Measurements from ENCODE around the gene NMT1.

NMT1 gene

GRCh38 chr17:45081047-45081703 is 20.1 kb downstream of the NMT1 start:
- DNase-seq (no peak), ATAC-seq (no peak)

- ATAC-seq (no peak), DNase-seq (no peak)
These were observed 25.3 kb downstream of the NMT1 start for GRCh38 chr17:45086391-45086790.

GRCh38 chr17:45086865-45087503 is 25.9 kb downstream of the NMT1 start:
- no peak for DNase-seq
- ATAC-seq, result no peak

GRCh38 chr17:45087504-45087975 is 26.4 kb downstream of the NMT1 start:
- DNase-seq (no peak), ATAC-seq (no peak)

- no peak for DNase-seq
- ATAC-seq, result no peak
These were observed 26.9 kb downstream of the NMT1 start for GRCh38 chr17:45087978-45088377.

GRCh38 chr17:45088741-45089140 is 27.6 kb downstream of the NMT1 start:
- no peak for ATAC-seq
- no peak for DNase-seq

GRCh38 chr17:45090711-45091110 is 29.6 kb downstream of the NMT1 start:
- no peak for ATAC-seq
- DNase-seq, result no peak

GRCh38 chr17:45091778-45092425 is 30.8 kb downstream of the NMT1 start:
- no peak for ATAC-seq
- no peak for DNase-seq

GRCh38 chr17:45092911-45093430 is 31.9 kb downstream of the NMT1 start:
- ATAC-seq (no peak), DNase-seq (no peak)

GRCh38 chr17:45093444-45094110 is 32.5 kb downstream of the NMT1 start:
- no peak for ATAC-seq
- DNase-seq, result no peak

- ATAC-seq (no peak), DNase-seq (no peak)
These were observed 35.0 kb downstream of the NMT1 start for GRCh38 chr17:45096141-45096540.

GRCh38 chr17:45096926-45097325 is 35.8 kb downstream of the NMT1 start:
- no peak for ATAC-seq
- no peak for DNase-seq

GRCh38 chr17:45098081-45098868 is 37.2 kb downstream of the NMT1 start:
- DNase-seq, result no peak
- ATAC-seq, result no peak

- ATAC-seq (peak; percentile 69), DNase-seq (peak; percentile 83)
These were observed 37.9 kb downstream of the NMT1 start for GRCh38 chr17:45098869-45099616.

- no peak for DNase-seq
- ATAC-seq, result no peak
These were observed 40.4 kb downstream of the NMT1 start for GRCh38 chr17:45101546-45101882.

GRCh38 chr17:45101883-45102811 is 41.0 kb downstream of the NMT1 start:
- no peak for DNase-seq
- no peak for ATAC-seq

GRCh38 chr17:45102856-45103255 is 41.7 kb downstream of the NMT1 start:
- no peak for DNase-seq
- no peak for ATAC-seq

- DNase-seq (no peak), ATAC-seq (no peak)
These were observed 42.2 kb downstream of the NMT1 start for GRCh38 chr17:45103269-45103795.

GRCh38 chr17:45104029-45104428 is 42.9 kb downstream of the NMT1 start:
- no peak for DNase-seq

GRCh38 chr17:45104497-45104896 is 43.4 kb downstream of the NMT1 start:
- ATAC-seq (peak; percentile 10), DNase-seq (no peak)

More at GRCh38 chr17:45104029-45104428, 42.9 kb downstream of the NMT1 start:
- no peak for ATAC-seq
